Superior temporal gyrus (tissue), 1 donor: Measurements from ENCODE around the gene BAZ2A.
"Not testable (repeated sequence)": the region's sequence is repeated elsewhere in the genome, so short reads cannot be mapped to it uniquely, and the experiment has no call there.

ENCODE experiments used
- DNase-seq: peaks from one replicate; pipeline ENCODE4 v3.0.0-alpha.2; 2016; ENCODE audit errors: extremely low spot score

BAZ2A gene

GRCh38 chr12:56630180-56630632 lies at the start of gene BAZ2A:
BAZ2A (minus strand) TSS chr12:56630326; CDS start chr12:56617530, 12,796 bp downstream.
- DNase-seq, result peak; percentile 94

- DNase-seq, result no peak
These were observed 48.7 kb upstream of the BAZ2A start for GRCh38 chr12:56678852-56679251.

- no peak for DNase-seq
These were observed 47.6 kb upstream of the BAZ2A start for GRCh38 chr12:56677680-56678079.

- no peak for DNase-seq
These were observed 46.9 kb upstream of the BAZ2A start for GRCh38 chr12:56676851-56677580.

- no peak for DNase-seq
These were observed 41.5 kb upstream of the BAZ2A start for GRCh38 chr12:56671608-56672007.

GRCh38 chr12:56670836-56671235 lies 40.7 kb upstream of the BAZ2A start:
- no peak for DNase-seq

- no peak for DNase-seq
These were observed 38.0 kb upstream of the BAZ2A start for GRCh38 chr12:56668197-56668457.

GRCh38 chr12:56661979-56662638 lies 32.0 kb upstream of the BAZ2A start:
- DNase-seq, result no peak

GRCh38 chr12:56661560-56661959 lies 31.4 kb upstream of the BAZ2A start:
- DNase-seq, result no peak

GRCh38 chr12:56658921-56659320 lies 28.8 kb upstream of the BAZ2A start:
- DNase-seq, result no peak

- DNase-seq, result no peak
These were observed 27.6 kb upstream of the BAZ2A start for GRCh38 chr12:56657416-56658379.

GRCh38 chr12:56653781-56654180 lies 23.7 kb upstream of the BAZ2A start:
- not testable (repeated sequence) for DNase-seq

GRCh38 chr12:56648023-56648422 lies 17.9 kb upstream of the BAZ2A start:
- DNase-seq, result not testable (repeated sequence)

GRCh38 chr12:56645717-56646446 lies 15.8 kb upstream of the BAZ2A start, which contains the start of gene ATP5F1B:
ATP5F1B (minus strand) TSS chr12:56645984; CDS start chr12:56645963, 21 bp downstream.
- DNase-seq, result peak; percentile 100

GRCh38 chr12:56645201-56645716 lies 15.1 kb upstream of the BAZ2A start:
- DNase-seq, result peak; percentile 21

GRCh38 chr12:56644654-56645053 lies 14.5 kb upstream of the BAZ2A start:
- DNase-seq, result no peak

- DNase-seq, result no peak
These were observed 11.1 kb upstream of the BAZ2A start for GRCh38 chr12:56641219-56641618.

- DNase-seq, result no peak
These were observed 7.5 kb upstream of the BAZ2A start for GRCh38 chr12:56637621-56638020.

GRCh38 chr12:56636675-56637540 lies 6.8 kb upstream of the BAZ2A start:
- peak; percentile 96 for DNase-seq
